HG03469 (cell line): ENCODE data around the gene HNF1B.

Source experiments
- ATAC-seq: cut with Tn5 transposase; IDR thresholded peaks from one replicate; pipeline ENCODE4 v1.9.1; 2021; ENCODE audit warnings: mild to moderate bottlenecking, moderate library complexity, moderate number of reproducible peaks; ENCODE audit not compliant: unreplicated experiment

The HNF1B gene

GRCh38 chr17:37674511-37674910 lies 70.3 kb downstream of the HNF1B start:
- ATAC-seq, result no peak

GRCh38 chr17:37673386-37673785 lies 71.5 kb downstream of the HNF1B start:
- ATAC-seq, result no peak

GRCh38 chr17:37672548-37673078 lies 72.2 kb downstream of the HNF1B start:
- no peak for ATAC-seq

GRCh38 chr17:37671824-37672547 lies 72.9 kb downstream of the HNF1B start:
- no peak for ATAC-seq

GRCh38 chr17:37671028-37671823 lies 73.6 kb downstream of the HNF1B start:
- ATAC-seq, result no peak

GRCh38 chr17:37667039-37667438 lies 77.8 kb downstream of the HNF1B start:
- ATAC-seq, result no peak

GRCh38 chr17:37664214-37664613 lies 80.6 kb downstream of the HNF1B start:
- no peak for ATAC-seq

- ATAC-seq, result no peak
These were observed 82.5 kb downstream of the HNF1B start for GRCh38 chr17:37662353-37662752.

GRCh38 chr17:37661400-37662014 lies 83.4 kb downstream of the HNF1B start:
- no peak for ATAC-seq

GRCh38 chr17:37659925-37660324 lies 84.9 kb downstream of the HNF1B start:
- no peak for ATAC-seq

GRCh38 chr17:37657202-37657601 lies 87.7 kb downstream of the HNF1B start:
- no peak for ATAC-seq

- ATAC-seq, result no peak
These were observed 93.0 kb downstream of the HNF1B start for GRCh38 chr17:37651849-37652248.

- no peak for ATAC-seq
These were observed 94.3 kb downstream of the HNF1B start for GRCh38 chr17:37650419-37651003.

- ATAC-seq, result no peak
These were observed 96.3 kb downstream of the HNF1B start for GRCh38 chr17:37648555-37648954.

- ATAC-seq, result no peak
These were observed 97.0 kb downstream of the HNF1B start for GRCh38 chr17:37647856-37648255.

- no peak for ATAC-seq
These were observed 101.0 kb downstream of the HNF1B start for GRCh38 chr17:37643869-37644268.

- ATAC-seq, result no peak
These were observed 101.6 kb downstream of the HNF1B start, which contains the start of gene DDX52 for GRCh38 chr17:37643118-37643766. Gene DDX52 (minus strand): TSS chr17:37643446. CDS start chr17:37643420, 26 bp downstream.

- no peak for ATAC-seq
These were observed 102.2 kb downstream of the HNF1B start for GRCh38 chr17:37642681-37643080.

- no peak for ATAC-seq
These were observed 104.8 kb downstream of the HNF1B start for GRCh38 chr17:37640015-37640414.

- no peak for ATAC-seq
These were observed 106.9 kb downstream of the HNF1B start for GRCh38 chr17:37637956-37638355.
